Measurements from ENCODE around the gene ZSWIM4. TPM values are rescaled to one million over a fixed set of nuclear protein-coding genes. Genes with fewer than 3 reads are reported as not detected.
"Not testable (repeated sequence)": the region's sequence is repeated elsewhere in the genome, so short reads cannot be mapped to it uniquely, and the experiment has no call there.

Gene ZSWIM4
- 4.8 and 7.9 TPM in 2 replicates for total RNA-seq (2014; rRNA removed; shearing (Covaris generic); ENCODE audit: low replicate concordance)

GRCh38 chr19:13794757-13795589 is at the start of gene ZSWIM4:
ZSWIM4 (plus strand) TSS chr19:13795443; CDS start chr19:13795649, 206 bp downstream.
- Histone ChIP-seq H3K4me3 (peak within 1 kb of the TSS; percentile 77), H3K27me3 (no peaks in the 10 kb centered on the region), H3K9me3 (no peaks in the 10 kb centered on the region), H3K36me3 (peaks cover 17% of the 10 kb centered on the region)
- DNase-seq, result peak; percentile 100

- no peak for DNase-seq
- H3K36me3 ChIP-seq, result peaks cover 27% of the 10 kb centered on the region
- H3K27me3 ChIP-seq, result no peaks in the 10 kb centered on the region
- H3K4me3 ChIP-seq, result peak overlapping the region; percentile 90
- peaks cover 5% of the 10 kb centered on the region for H3K9me3 ChIP-seq
Observed at GRCh38 chr19:13747098-13747453, 48.2 kb upstream of the ZSWIM4 start.

- Histone ChIP-seq H3K4me3 (peak overlapping the region; percentile 90), H3K36me3 (peaks cover 36% of the 10 kb centered on the region), H3K27me3 (no peaks in the 10 kb centered on the region), H3K9me3 (peaks cover 5% of the 10 kb centered on the region)
- DNase-seq, result peak; percentile 38
Observed at GRCh38 chr19:13748169-13748828, 46.9 kb upstream of the ZSWIM4 start.

- no peak overlapping the region for H3K4me3 ChIP-seq
- peaks cover 5% of the 10 kb centered on the region for H3K9me3 ChIP-seq
- H3K27me3 ChIP-seq, result no peaks in the 10 kb centered on the region
- H3K36me3 ChIP-seq, result peaks cover 68% of the 10 kb centered on the region
- no peak for DNase-seq
Observed at GRCh38 chr19:13751436-13751835, 43.8 kb upstream of the ZSWIM4 start.

GRCh38 chr19:13753622-13754021 is 41.6 kb upstream of the ZSWIM4 start:
- H3K4me3 ChIP-seq, DNase-seq, H3K27me3 ChIP-seq, H3K9me3 ChIP-seq: not testable (repeated sequence)
- peaks cover 85% of the 10 kb centered on the region for H3K36me3 ChIP-seq

- H3K36me3 ChIP-seq, result peaks cover 96% of the 10 kb centered on the region
- no peak overlapping the region for H3K4me3 ChIP-seq
- H3K27me3 ChIP-seq, result no peaks in the 10 kb centered on the region
- no peaks in the 10 kb centered on the region for H3K9me3 ChIP-seq
- DNase-seq, result no peak
Observed at GRCh38 chr19:13756210-13756609, 39.0 kb upstream of the ZSWIM4 start.

- peaks cover 98% of the 10 kb centered on the region for H3K36me3 ChIP-seq
- DNase-seq, result no peak
Observed at GRCh38 chr19:13757805-13758772, 37.2 kb upstream of the ZSWIM4 start.

GRCh38 chr19:13758795-13759194 is 36.4 kb upstream of the ZSWIM4 start:
- no peaks in the 10 kb centered on the region for H3K27me3 ChIP-seq
- H3K36me3 ChIP-seq, result peaks cover 98% of the 10 kb centered on the region
- no peaks in the 10 kb centered on the region for H3K9me3 ChIP-seq
- no peak overlapping the region for H3K4me3 ChIP-seq
- no peak for DNase-seq

More at GRCh38 chr19:13757805-13758772, 37.2 kb upstream of the ZSWIM4 start:
- no peaks in the 10 kb centered on the region for H3K27me3 ChIP-seq
- no peak overlapping the region for H3K4me3 ChIP-seq
- no peaks in the 10 kb centered on the region for H3K9me3 ChIP-seq

GRCh38 chr19:13761423-13761822 is 33.8 kb upstream of the ZSWIM4 start:
- DNase-seq, result no peak
- no peak overlapping the region for H3K4me3 ChIP-seq
- no peaks in the 10 kb centered on the region for H3K27me3 ChIP-seq
- peaks cover 77% of the 10 kb centered on the region for H3K36me3 ChIP-seq
- no peaks in the 10 kb centered on the region for H3K9me3 ChIP-seq

- DNase-seq, result no peak
- Histone ChIP-seq H3K36me3 (peaks cover 66% of the 10 kb centered on the region), H3K9me3 (no peaks in the 10 kb centered on the region), H3K27me3 (no peaks in the 10 kb centered on the region), H3K4me3 (no peak overlapping the region)
Observed at GRCh38 chr19:13762635-13763235, 32.5 kb upstream of the ZSWIM4 start.

- Histone ChIP-seq H3K9me3 (no peaks in the 10 kb centered on the region), H3K4me3 (peak overlapping the region; percentile 73), H3K36me3 (peaks cover 65% of the 10 kb centered on the region), H3K27me3 (no peaks in the 10 kb centered on the region)
- DNase-seq, result no peak
Observed at GRCh38 chr19:13763265-13763664, 32.0 kb upstream of the ZSWIM4 start.

GRCh38 chr19:13764101-13764807 is 31.0 kb upstream of the ZSWIM4 start, which contains the start of gene MRI1:
MRI1 (plus strand) TSS chr19:13764522; CDS start chr19:13764589, 67 bp downstream.
- peak; percentile 75 for DNase-seq
- no peaks in the 10 kb centered on the region for H3K9me3 ChIP-seq
- no peaks in the 10 kb centered on the region for H3K27me3 ChIP-seq
- H3K4me3 ChIP-seq, result peak within 1 kb of the TSS; percentile 73
- peaks cover 61% of the 10 kb centered on the region for H3K36me3 ChIP-seq

GRCh38 chr19:13764821-13765394 is 30.3 kb upstream of the ZSWIM4 start:
- Histone ChIP-seq H3K9me3 (no peaks in the 10 kb centered on the region), H3K36me3 (peaks cover 54% of the 10 kb centered on the region), H3K27me3 (no peaks in the 10 kb centered on the region), H3K4me3 (peak overlapping the region; percentile 73)
- no peak for DNase-seq

GRCh38 chr19:13765395-13766094 is 29.7 kb upstream of the ZSWIM4 start:
- H3K4me3 ChIP-seq, result peak overlapping the region; percentile 73
- H3K36me3 ChIP-seq, result peaks cover 48% of the 10 kb centered on the region
- H3K9me3 ChIP-seq, result no peaks in the 10 kb centered on the region
- H3K27me3 ChIP-seq, result no peaks in the 10 kb centered on the region
- no peak for DNase-seq

- H3K36me3 ChIP-seq, result peaks cover 43% of the 10 kb centered on the region
- H3K9me3 ChIP-seq, result no peaks in the 10 kb centered on the region
- no peak for DNase-seq
- H3K4me3 ChIP-seq, result no peak overlapping the region
- H3K27me3 ChIP-seq, result no peaks in the 10 kb centered on the region
Observed at GRCh38 chr19:13766095-13766481, 29.2 kb upstream of the ZSWIM4 start.

Data from MG63 (cell line).